AG08396 (cell line): ENCODE data around the gene HS1BP3.

Source experiments
- DNase-seq: peaks from one replicate; pipeline ENCODE4 v3.0.0; 2012; ENCODE audit warnings: low spot score, mixed read lengths

HS1BP3 gene, protein sequence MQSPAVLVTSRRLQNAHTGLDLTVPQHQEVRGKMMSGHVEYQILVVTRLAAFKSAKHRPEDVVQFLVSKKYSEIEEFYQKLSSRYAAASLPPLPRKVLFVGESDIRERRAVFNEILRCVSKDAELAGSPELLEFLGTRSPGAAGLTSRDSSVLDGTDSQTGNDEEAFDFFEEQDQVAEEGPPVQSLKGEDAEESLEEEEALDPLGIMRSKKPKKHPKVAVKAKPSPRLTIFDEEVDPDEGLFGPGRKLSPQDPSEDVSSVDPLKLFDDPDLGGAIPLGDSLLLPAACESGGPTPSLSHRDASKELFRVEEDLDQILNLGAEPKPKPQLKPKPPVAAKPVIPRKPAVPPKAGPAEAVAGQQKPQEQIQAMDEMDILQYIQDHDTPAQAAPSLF

DNA sequence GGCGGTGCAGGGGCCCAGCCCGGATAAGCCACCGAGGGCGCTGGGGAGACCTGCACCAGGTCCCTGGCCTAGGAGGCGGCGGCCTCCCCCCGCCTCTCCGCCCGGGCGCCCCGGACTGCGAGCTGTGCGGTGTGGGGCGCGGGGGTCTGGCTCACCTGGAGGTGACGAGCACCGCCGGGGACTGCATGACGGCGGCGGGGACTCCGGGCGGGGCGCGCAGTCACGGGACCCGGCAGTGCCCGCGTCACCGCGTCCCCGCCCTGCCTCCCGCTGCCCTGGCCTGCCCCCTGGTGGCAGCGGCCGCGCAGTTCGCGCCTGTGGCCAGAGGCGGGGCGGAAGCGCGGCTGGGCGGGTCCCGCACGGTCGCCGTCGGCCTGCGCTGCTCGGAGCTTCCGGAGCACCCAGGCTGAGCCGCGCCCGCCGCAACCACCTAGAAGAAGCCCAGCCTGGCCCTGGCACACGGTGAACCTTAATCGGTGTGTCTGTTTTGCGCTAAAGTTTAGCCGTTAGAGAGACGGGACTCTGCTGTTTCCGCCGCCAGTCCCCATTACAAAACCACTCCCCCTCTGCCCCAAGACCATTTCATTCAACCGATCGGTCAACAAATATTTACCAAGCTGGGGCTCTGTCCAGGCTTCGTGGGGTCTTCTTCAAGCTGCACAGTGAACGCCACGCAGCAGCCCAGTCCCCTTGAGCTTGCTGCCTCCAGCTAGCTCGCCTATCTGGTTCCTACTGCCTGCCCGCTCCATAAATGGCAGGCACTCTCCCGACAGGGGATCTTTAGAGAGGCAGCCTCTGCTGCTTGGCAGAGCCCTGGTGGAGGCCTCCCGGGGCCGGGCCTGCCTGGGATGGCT lies at the start of gene HS1BP3:
Gene HS1BP3 (minus strand): TSS at position 222 of the 854 bp plus-strand sequence. CDS start 35 bp downstream, at position 187.
- DNase-seq = peak; percentile 99

DNA sequence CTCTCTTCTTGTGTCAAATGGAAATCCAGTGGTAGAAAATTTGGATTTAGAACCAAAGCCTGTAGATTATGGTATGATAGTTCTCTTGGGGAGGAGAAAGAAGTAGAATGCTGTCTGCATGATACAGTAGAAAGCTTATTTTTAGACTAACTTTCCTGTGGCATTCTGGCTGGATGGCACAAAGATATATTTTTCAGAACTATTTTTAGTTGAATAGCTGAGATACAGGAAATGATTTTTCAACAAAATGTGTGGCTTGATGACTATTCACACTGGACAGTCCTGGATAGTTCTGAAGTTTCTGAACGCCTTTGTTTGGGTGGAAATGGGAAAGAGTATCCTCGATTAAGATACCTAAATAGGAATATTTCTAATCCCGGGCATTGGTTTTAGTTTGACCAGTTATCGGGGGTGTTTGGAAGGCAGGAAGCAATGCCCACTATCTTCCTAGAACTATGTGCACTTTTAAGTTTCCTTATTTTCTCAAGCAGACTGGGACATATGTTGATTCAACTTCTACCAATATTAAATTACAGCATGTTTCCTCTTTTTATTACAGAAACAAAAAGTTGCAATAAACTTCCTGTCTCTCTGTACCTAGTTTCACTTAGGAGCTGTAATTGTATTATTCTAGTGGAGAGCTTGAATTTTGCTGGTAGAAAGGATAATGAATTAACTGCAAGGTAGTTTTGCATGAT lies 48.2 kb upstream of the HS1BP3 start:
- DNase-seq = no peak

DNA sequence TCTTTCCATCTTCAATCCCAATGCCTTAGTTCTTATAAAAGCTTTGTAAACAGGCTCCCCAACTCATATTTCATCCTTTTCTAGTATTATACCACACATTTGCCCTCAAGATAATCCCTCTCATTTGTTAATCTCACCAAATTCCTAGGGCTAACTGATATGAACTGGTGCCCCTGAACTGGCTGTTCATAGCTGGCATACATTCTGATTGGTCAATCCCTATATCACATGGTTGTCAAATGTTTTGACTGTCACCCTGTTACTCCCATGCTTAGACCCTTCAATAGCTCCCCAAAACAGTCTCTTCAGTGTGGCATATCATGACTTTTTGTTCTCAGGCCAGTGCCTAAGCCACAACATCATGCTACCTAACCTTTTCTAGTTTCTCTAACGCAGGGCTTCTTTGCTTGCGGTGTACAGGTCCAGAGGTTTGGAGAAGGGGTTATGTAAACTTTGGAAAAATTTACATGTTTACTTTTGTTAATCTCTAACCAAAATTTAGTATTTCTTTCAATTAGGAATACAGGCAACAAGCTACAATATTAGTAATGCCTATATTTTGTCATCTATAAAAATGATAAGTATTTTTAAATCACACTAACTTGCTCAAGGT lies 46.5 kb upstream of the HS1BP3 start:
- no peak for DNase-seq

DNA sequence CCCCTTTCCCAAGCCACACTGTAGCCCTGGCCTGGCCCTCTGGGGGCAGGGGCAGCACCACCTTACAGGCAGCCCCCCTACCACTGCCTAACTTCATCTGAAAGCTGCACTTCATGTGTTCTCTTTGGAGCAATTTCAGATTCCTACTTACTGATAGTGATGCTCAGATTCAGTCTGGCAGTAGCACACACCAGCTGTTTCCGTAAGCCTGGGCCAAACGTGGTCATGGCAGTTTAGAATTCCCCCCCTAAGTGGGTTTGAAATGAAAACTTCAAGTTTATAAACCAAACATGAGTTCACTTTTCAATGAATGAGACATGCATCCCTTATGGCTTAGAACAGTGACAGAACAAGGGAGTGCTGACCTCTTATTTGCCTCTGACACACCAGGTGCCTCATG lies 45.5 kb upstream of the HS1BP3 start:
- DNase-seq = no peak

DNA sequence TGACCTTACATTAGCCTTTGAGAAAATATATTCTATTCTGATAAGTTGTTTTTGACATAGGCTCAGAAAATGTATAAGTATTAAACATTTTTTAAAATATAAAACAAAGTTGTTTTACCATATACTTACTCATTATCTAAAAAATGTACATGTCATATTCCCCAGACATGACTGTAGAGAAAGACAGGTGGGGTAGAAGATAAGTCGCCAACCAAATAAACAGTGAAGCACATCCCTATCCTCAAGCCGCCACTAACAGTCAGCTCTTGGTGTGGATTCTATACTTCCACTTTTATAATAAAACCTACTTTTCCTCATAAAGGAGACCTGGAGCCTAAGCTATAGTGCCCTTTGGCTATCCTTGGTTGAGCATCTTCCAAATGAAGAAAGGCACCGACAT lies 42.4 kb upstream of the HS1BP3 start:
- DNase-seq = no peak

DNA sequence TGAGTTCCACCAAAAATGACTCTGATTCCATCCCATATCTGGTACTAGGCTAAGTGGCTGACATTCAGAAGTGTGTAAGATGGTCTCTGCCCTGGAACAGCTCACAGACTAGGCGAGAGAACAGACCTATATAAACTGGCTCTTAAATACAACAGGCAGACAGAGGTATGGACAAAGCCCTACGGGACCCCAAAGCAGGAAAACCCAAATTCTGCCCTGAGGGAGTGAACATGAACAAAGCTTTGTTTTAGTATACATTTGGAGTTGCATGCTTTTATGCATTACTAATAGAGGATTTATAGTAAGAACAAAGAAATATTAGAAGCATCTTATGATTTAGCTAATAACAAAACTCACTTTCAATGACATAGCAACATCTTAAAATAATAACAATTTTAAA lies 41.2 kb upstream of the HS1BP3 start:
- DNase-seq = no peak

DNA sequence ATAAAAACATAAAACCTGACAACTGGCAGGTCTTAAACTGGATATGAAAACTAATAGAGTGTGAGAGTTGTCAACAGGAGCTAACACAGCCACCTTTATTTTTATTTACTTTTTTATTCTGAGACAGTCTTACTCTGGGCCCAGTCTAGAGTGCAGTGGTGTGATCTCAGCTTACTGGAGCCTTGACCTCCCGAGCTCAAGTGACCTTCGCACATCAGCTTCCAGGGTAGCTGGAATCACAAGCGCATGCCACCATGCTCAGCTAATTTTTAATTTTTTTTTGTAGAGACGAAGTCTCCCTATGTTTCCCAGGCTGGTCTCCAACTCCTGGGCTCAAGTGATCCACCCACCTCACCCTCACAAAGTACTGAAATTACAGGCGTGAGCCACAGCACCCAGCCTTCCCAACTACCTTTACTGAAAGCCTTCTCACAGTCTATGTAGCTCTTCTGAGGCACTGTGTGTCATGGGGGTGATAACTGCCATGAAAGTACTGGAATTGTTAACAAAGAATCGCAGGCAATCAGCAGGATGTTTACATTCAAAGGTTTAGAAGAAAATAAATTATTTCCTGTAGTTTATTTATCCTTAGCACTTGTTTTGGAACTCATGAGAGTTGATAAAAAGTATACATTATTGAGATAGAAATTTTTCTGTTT lies 40.3 kb upstream of the HS1BP3 start:
- DNase-seq = no peak

DNA sequence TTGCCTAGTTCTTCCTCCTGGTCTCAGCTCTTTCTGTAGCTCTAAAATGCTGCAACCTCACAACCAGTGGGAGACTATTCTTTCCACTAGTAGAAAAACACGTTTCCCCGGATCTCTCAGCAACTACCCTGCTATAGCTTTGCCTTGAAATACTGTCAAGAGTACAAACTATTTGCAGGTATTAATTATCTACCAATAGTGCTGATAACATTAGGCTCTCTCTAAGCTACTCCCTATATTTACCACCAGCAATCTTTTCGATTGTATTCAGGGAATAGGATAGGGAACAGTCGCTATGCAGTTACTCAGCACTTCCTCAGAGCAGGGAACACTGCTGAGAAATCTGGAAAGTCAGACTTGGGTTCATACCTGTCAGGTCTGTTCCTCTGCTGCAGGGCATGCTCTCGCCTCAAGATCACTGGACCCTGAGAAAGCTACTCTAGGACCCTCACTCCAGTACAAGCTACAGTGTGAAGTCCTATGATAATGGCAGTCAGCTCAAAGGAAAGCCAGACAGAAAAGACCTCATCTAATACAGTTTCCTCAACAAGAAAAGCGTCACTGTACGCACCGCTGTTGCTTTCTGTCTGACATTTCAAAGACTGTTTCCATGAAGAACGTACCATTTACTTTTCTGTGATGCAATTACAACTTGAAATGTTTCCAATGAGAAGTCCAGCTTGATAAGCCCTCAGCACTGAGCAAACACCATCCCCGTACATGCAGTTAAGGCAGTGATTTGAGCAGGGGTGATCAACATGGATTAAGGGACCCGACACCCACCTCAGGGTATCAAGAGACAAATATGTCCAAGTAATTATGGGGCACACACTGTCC lies 38.7 kb upstream of the HS1BP3 start:
- DNase-seq = no peak

DNA sequence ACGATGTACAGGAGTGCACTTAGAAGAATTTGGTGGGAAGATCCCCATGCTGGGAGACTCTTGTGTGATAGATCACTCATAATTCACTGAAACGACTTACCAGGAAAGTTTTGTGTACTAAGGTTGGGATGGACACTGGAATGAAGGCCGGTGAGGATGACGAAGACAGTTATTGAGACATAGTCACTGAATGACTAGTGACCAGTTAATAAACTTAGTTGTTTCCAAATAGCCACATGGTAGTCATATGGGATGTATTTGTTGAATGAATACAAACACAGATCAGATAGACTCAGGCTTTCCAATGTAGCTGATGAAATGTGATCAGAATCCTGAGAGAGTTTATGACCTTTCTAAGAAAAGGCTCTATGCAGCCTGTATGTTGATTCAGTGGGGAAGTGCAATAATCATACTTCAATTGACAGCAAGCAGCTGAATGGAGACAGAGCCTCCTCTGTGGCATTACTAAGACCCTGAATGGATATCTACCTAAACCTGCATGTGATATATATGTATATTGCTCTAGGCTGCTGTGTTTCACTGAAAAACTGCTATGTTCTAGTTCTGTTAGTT lies 36.4 kb upstream of the HS1BP3 start:
- no peak for DNase-seq

DNA sequence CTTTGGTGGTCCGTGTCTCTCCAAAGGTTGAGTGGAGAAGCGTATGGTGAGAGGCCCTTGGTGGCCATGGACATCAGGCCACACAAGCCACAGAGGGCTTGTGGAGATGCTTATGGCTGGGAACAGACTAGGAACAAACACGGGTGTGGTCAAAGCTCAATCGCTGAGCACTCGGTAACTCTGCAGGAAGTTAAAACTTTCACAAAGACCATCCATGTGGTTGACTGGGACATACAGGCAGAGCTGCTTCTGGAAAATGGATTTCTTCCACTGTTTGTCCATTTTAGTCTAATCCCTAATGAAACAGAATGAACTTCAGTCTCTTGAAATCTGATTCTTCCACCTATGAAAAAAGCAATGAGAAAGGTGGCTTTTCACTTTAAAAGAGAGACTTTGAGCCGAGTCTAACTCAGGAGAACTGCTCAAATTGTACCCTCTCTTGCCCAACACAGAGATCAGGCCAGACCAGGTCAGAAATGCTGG lies 33.7 kb upstream of the HS1BP3 start:
- DNase-seq = no peak

DNA sequence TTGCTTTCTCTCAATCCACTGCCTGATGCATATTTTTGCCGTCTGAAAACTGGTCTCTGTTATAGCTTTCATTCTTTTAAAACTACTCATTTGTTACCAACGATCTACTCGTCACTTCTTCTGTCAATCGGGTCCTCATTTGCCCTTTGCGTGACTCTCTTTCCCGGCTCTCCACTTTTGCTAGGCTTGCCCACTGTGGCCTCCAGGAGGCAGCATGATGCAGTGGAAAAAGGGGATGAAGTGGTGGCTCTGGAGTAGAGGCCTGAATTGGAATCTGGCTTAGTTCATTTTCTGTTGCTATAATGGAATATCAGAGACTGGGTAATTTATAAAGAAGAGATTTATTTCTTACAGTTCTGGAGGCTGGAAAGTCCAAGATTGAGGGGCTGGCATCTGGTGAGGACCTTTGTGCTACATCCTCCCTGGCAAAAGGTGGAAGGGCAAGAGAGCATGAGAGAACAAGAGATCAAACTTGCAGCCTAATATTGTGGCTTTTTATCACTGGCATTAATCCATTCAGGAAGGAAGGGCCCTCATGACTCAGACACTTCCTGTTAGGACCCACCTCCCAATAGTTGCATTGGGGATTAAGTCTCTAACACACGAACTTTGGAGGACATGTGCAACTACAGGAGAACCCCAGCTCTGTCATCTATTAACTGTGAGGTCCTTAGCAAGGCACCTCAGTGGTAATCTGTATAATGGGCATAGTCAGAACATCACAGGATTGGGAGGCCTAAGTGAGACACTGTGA lies 31.4 kb upstream of the HS1BP3 start:
- DNase-seq = peak; percentile 63

DNA sequence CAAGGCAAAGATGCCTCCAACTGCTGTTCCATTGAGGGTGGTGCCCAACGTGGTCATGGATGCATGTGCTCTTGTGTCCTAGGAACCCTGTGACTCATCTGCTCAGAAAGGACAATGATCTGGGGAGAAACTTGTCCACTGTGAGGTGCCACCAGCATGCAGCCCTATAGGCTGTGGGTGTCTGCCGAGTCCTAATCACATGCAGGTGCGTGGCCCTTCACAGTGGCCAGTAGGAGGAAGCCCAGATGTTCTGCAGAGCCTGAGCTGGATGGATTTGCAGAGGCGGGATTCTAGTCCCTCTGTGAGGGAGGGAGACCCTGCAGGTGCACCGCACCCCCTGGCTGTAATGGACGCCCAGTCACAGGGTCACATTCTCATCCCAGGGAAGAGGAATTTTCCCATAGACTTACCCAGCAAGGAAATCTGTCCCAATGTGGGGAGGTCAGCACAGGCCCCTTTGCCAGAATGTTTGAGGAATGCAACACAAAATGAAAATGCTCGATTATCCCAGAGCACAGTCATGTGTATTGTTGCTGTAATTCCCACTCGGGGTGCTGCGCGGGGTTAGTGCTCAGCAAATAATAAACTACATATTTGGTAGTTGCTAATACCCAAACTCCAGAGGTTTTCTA lies 30.0 kb upstream of the HS1BP3 start:
- no peak for DNase-seq

DNA sequence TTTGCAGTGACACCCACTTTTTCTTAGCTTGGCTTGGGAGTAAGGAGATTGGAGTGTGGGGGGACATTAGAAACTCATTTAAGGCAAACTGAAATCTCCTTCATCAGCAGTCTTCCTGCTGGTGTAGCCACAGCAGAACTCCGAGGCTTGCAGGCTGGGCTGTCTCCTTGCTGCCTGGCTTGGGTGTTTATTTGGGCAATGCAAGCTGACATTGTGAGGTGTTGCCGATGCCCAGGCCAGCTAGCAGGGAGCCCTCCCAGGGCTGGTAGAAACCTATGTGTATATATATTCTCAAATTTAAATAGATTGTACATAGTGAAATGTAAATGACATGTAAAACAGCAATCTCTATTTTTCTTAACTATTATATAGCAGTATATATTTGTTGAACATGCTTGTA lies 27.9 kb upstream of the HS1BP3 start:
- no peak for DNase-seq

DNA sequence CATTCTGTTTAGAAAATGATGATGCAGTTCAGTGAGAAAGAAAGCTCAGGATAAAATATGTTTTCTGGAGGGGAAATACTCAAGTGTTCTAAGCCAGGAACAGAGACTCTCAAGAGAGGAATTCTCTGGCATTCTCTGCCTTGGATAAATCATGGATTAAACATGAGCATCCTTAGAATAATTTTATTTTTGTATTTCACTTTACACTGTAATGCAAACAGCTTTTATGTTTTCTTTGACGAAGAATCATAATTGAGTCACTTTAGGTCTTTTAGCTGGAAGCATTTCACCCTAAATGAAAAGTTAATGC lies 27.1 kb upstream of the HS1BP3 start:
- no peak for DNase-seq

DNA sequence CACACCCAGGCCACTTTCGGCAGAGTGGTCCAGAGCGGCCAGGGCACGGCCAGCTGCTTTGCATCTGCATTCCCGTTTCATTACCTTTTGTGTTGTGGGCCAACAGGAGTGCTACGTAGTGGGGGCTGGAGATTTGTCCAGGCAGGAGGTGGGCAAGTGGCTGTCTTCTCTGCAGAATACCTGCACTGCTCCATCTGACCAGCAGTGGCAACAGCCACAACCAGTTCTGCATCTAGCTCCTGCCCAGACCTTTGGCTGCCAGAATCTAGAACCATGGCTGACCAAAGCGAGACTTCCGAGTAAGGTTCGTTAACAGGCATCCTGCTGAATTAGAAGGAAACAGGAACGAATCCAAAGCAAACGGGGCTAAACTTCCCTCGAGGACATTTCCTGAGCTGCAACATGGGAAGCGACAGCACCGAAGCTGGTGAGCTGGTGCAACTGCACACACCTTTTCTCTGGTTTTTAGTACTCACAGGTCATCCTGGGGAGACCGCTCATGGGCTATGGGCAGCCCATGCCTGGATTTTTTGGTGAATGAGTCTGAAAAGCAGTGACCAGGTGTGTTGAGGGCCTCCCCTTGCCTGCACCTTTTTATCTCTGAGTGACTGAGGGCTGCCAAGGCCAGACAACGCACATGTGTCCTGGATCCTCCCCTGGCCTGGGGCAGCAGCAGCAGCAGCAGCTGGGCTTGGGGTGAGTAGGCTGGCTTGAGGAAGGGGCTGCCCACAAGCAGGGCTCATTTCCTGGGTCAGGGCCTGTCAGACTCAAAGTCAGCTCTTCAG lies 26.6 kb upstream of the HS1BP3 start:
- no peak for DNase-seq

DNA sequence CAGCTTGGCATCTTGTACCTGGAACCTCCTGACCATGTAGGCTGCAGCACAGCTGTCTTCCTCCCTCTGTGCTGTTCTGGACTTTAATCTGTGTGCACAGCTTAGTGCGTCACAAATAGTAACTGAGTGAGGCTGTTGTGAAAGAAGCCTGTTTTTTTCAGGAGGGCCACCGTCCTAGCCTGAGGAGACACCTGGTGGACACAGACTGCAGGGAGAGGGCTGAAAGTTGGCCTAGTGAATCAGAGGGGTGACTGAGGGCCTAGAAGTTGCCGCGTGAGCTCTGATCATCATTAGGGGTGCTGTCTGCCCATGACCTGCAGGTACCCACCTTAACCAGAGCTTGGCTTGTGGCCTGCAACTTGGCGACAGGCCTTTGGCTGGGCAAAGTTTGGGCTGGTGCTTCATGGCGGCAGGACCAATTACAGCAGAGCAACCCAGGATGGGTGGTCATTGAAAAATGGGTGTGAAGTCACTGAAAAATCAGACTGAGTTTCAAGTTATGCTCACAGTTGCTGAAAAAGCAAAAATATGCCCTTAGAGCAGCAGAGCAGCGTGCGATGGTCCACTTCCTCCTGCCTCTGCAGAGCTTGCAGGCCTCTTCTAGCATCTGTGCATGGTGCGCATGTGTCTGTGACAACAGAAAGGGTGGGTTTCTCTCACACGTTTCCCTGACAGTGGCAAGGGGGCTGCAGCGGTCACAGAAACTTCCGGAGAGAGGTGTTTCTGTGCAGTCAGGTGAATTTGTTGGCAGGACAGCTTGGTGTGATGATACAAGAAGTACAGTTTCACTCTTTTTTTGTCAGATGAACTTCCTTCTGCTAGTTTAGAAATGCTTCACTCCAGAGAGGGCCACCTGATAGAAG lies 25.7 kb upstream of the HS1BP3 start:
- no peak for DNase-seq

DNA sequence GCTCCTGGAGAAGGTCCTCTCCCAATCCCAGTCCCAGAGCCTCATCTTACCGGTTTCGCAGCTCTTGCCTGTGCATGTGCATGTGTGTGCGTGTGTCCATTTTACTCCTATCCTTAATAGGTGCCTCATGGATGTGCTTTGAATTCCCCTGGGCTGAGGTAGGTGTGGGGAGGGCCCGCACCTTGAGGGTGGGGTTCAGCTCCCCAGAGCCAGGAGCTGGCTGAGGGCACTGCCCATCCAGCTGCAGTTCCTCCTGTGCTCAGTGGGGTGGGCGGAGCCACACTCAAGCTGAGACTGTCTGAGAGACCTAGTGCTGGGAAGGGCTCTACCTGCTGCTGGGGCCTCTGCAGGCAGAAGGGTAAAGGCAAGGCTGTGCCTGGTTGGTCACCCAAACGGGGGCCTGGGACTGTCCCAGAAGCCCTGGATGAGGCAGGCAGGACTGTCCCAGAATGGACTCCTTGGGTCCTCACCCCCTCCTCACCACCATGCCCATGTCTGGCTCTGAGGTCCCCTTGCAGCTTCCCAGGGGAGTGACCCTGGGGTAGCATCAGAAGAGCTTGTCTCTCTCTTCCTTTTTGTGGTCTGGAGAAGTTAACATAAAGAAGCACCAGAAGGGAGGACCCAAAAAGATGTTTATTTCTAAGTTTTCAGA lies 24.9 kb upstream of the HS1BP3 start:
- DNase-seq = no peak
